Neural progenitor cell (in vitro differentiated cells): ENCODE results near the gene MYO15A. TPM values are rescaled to one million over a fixed set of nuclear protein-coding genes. Genes with fewer than 3 reads are reported as not detected.

Source experiments
- DNase-seq: peaks from one replicate; pipeline ENCODE4 v3.0.0-alpha.2; 2016; ENCODE audit warnings: low spot score
- H2AFZ ChIP-seq: fragments of 200-600 bp; sonication (generic); replicated peaks from 2 replicates; pipeline ENCODE4 v1.6.1; 2016; ENCODE audit warnings: antibody characterized with exemption
- H3F3A ChIP-seq: fragments of 200-600 bp; sonication (generic); 2 replicates; pipeline ENCODE4 v1.6.1; 2016; ENCODE audit warnings: antibody characterized with exemption, low read depth
- H3K27ac ChIP-seq: fragments of 200-600 bp; sonication (generic); 2 replicates; pipeline ENCODE4 v1.5.1; 2016; ENCODE audit warnings: mild to moderate bottlenecking
- H3K27me3 ChIP-seq: fragments of 200-600 bp; sonication (generic); 2 replicates; pipeline ENCODE4 v1.6.1; 2016; ENCODE audit warnings: mild to moderate bottlenecking, moderate library complexity
- H3K36me3 ChIP-seq: fragments of 200-600 bp; sonication (generic); 2 replicates; pipeline ENCODE4 v1.5.1; 2016
- H3K4me1 ChIP-seq: fragments of 200-600 bp; sonication (generic); 2 replicates; pipeline ENCODE4 v1.6.1; 2016; ENCODE audit warnings: mixed run types
- H3K4me2 ChIP-seq: fragments of 200-600 bp; sonication (generic); 2 replicates; pipeline ENCODE4 v1.6.1; 2016
- H3K4me3 ChIP-seq: fragments of 200-600 bp; sonication (generic); 2 replicates; pipeline ENCODE4 v1.5.1; 2016
- H3K79me2 ChIP-seq: fragments of 200-600 bp; sonication (generic); 2 replicates; pipeline ENCODE4 v1.6.1; 2016; ENCODE audit warnings: low read depth
- H3K9ac ChIP-seq: fragments of 200-600 bp; sonication (generic); 2 replicates; pipeline ENCODE4 v1.6.1; 2016
- H3K9me3 ChIP-seq: fragments of 200-600 bp; sonication (generic); 2 replicates; pipeline ENCODE4 v1.5.1; 2016; ENCODE audit warnings: low read depth
- H4K20me1 ChIP-seq: fragments of 200-600 bp; sonication (generic); 2 replicates; pipeline ENCODE4 v1.6.1; 2016; ENCODE audit warnings: low read depth
- H3K27ac Mint-ChIP-seq: 3 replicates; pipeline ENCODE4 v1.8.0; 2021; ENCODE audit warnings: mixed read lengths
- H3K27me3 Mint-ChIP-seq: 2 replicates; pipeline ENCODE4 v1.8.0; 2022; ENCODE audit warnings: low read depth, mild to moderate bottlenecking, inconsistent platforms, moderate library complexity, mixed read lengths; ENCODE audit not compliant: insufficient read depth
- H3K36me3 Mint-ChIP-seq: 3 replicates; pipeline ENCODE4 v1.8.0; 2021; ENCODE audit warnings: mixed read lengths
- H3K4me1 Mint-ChIP-seq: 3 replicates; pipeline ENCODE4 v1.8.0; 2021; ENCODE audit warnings: mixed read lengths
- H3K4me3 Mint-ChIP-seq: 3 replicates; pipeline ENCODE4 v1.8.0; 2021; ENCODE audit warnings: mild to moderate bottlenecking, moderate library complexity, mixed read lengths
- H3K9me3 Mint-ChIP-seq: 3 replicates; pipeline ENCODE4 v1.8.0; 2020; ENCODE audit warnings: mixed read lengths
- EZH2 ChIP-seq: fragments of 200-600 bp; sonication (generic); IDR thresholded peaks from 2 replicates; pipeline ENCODE4 v1.6.1; 2017; ENCODE audit warnings: antibody characterized with exemption, mild to moderate bottlenecking, moderate library complexity
- EZH2phosphoT487 ChIP-seq: fragments of 200-600 bp; sonication (generic); IDR thresholded peaks from 2 replicates; pipeline ENCODE4 v1.6.1; 2017; ENCODE audit warnings: antibody characterized with exemption
- total RNA-seq: library from RNA; depleted of rRNA; stranded (reverse); fragments of >200 nt; gene quantifications from 2 replicates; pipeline ENCODE4 v1.2.3, GENCODE V29; 2015; ENCODE audit warnings: low replicate concordance
- TF ChIP-seq, protein P1 (sequence below): fragments of 200-600 bp; sonication (generic); IDR thresholded peaks from 2 replicates; pipeline ENCODE4 v1.5.1; 2017; ENCODE audit warnings: antibody characterized with exemption, mild to moderate bottlenecking

MYO15A gene
- total RNA-seq, 1 donor from 2014 or later = 1.2 TPM

DNA sequence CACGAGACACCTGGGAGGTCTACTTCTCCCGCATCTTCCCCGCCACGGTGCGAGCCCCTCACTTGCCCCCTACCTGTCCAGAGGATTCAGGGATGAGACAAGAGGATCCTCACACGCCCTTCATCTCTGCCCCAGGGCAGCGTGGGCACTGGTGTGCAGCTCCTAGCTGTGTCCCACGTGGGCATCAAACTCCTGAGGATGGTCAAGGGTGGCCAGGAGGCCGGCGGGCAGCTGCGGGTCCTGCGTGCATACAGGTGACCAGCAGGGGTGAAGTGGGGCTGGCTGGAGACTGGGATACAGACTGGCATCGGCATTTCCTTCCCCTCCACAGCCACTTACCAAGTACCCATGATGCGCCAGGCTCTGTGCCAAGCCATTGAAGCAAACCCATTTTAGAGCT, 46.6 kb downstream of the MYO15A start:
- Histone ChIP-seq H4K20me1 (no peaks in the 10 kb centered on the region), H3K4me1 (peaks cover 14% of the 10 kb centered on the region), H3F3A (peaks cover 19% of the 10 kb centered on the region), H3K36me3 (no peaks in the 10 kb centered on the region), H3K9me3 (no peaks in the 10 kb centered on the region), H3K27ac (no peak overlapping the region), H3K9ac (no peak overlapping the region), H3K4me3 (no peak overlapping the region), H3K79me2 (no peaks in the 10 kb centered on the region), H2AFZ (no peak overlapping the region), H3K27me3 (no peaks in the 10 kb centered on the region), H3K4me2 (no peak overlapping the region)
- Mint-ChIP-seq H3K4me3 (no peak overlapping the region), H3K4me1 (peaks cover 58% of the 10 kb centered on the region), H3K27me3 (peaks cover 4% of the 10 kb centered on the region), H3K9me3 (no peaks in the 10 kb centered on the region), H3K27ac (peak overlapping the region; percentile 74), H3K36me3 (no peaks in the 10 kb centered on the region)
- DNase-seq = no peak
- TF ChIP-seq, protein P1, sequence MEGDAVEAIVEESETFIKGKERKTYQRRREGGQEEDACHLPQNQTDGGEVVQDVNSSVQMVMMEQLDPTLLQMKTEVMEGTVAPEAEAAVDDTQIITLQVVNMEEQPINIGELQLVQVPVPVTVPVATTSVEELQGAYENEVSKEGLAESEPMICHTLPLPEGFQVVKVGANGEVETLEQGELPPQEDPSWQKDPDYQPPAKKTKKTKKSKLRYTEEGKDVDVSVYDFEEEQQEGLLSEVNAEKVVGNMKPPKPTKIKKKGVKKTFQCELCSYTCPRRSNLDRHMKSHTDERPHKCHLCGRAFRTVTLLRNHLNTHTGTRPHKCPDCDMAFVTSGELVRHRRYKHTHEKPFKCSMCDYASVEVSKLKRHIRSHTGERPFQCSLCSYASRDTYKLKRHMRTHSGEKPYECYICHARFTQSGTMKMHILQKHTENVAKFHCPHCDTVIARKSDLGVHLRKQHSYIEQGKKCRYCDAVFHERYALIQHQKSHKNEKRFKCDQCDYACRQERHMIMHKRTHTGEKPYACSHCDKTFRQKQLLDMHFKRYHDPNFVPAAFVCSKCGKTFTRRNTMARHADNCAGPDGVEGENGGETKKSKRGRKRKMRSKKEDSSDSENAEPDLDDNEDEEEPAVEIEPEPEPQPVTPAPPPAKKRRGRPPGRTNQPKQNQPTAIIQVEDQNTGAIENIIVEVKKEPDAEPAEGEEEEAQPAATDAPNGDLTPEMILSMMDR = no peak
- no peak for TF ChIP-seq EZH2phosphoT487

DNA sequence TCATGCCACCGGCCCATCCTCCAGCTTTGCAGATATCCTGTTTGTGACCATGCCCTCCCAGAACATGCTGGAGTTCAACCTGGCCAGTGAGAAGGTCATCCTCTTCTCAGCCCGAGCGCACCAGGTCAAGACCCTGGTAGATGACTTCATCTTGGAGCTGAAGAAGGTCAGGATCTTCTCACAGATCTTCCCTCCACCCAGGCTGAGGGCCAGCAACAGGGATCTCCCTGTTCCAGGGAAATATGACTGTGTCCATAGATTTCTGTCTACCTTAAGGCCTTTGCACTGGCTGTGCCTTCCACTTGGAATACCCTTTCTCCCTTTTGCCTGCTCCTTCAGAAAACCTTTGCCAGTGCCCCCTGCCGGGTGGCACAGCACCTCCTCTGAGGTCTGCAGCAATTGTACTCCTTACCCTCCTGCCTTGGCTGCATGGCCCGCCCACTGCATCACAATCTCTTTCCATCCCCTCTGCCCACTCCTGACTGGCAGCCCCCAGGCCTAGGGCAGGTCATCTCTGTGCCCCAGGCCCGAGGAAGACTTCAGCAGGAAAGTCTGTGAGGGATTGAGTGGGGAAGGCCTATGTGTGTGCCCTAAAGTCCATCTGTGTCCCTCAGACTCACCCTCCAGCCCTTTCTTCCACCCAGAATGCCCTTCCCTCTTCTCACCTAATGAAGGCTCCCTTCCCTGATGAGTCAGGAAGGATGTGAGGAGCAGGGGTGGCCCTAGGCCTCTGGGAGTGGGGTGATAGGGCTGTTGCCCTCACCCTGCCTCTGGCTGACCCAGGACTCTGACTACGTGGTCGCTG, 47.8 kb downstream of the MYO15A start:
- Histone ChIP-seq H2AFZ (no peak overlapping the region), H3K27ac (no peak overlapping the region), H3K79me2 (no peaks in the 10 kb centered on the region), H3K4me1 (peaks cover 14% of the 10 kb centered on the region), H3K9me3 (no peaks in the 10 kb centered on the region), H3K36me3 (no peaks in the 10 kb centered on the region), H3K4me2 (no peak overlapping the region), H3K27me3 (no peaks in the 10 kb centered on the region), H3F3A (peaks cover 19% of the 10 kb centered on the region), H3K4me3 (no peak overlapping the region), H3K9ac (no peak overlapping the region), H4K20me1 (no peaks in the 10 kb centered on the region)
- H3K27ac Mint-ChIP-seq = peak overlapping the region; percentile 57
- peaks cover 9% of the 10 kb centered on the region for H3K27me3 Mint-ChIP-seq
- DNase-seq = no peak
- no peaks in the 10 kb centered on the region for H3K36me3 Mint-ChIP-seq
- H3K9me3 Mint-ChIP-seq = no peaks in the 10 kb centered on the region
- TF ChIP-seq, protein P1 = no peak
- no peak for TF ChIP-seq EZH2
- TF ChIP-seq EZH2phosphoT487 = no peak
- H3K4me3 Mint-ChIP-seq = no peak overlapping the region
- H3K4me1 Mint-ChIP-seq = peaks cover 56% of the 10 kb centered on the region

DNA sequence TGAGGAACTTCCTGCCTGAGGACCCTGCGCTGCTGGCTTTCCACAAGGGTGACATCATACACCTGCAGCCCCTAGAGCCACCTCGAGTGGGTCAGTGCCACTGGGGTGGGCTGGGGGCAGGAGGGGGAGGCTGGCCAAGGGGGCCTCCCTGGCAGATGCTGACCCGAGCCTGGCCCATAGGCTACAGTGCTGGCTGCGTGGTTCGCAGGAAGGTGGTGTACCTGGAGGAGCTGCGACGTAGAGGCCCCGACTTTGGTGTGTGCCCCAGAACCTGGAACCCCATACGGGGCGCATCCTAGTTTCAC, 48.4 kb downstream of the MYO15A start:
- Histone ChIP-seq H3K4me1 (peaks cover 14% of the 10 kb centered on the region), H2AFZ (no peak overlapping the region), H3K4me3 (no peak overlapping the region), H3K79me2 (no peaks in the 10 kb centered on the region), H3F3A (peaks cover 19% of the 10 kb centered on the region), H3K27ac (no peak overlapping the region), H3K27me3 (no peaks in the 10 kb centered on the region), H3K4me2 (no peak overlapping the region), H3K9me3 (no peaks in the 10 kb centered on the region), H4K20me1 (no peaks in the 10 kb centered on the region), H3K36me3 (no peaks in the 10 kb centered on the region), H3K9ac (no peak overlapping the region)
- Mint-ChIP-seq H3K27me3 (peaks cover 9% of the 10 kb centered on the region), H3K27ac (no peak overlapping the region), H3K36me3 (no peaks in the 10 kb centered on the region), H3K4me3 (no peak overlapping the region), H3K4me1 (peaks cover 59% of the 10 kb centered on the region), H3K9me3 (no peaks in the 10 kb centered on the region)
- DNase-seq = no peak
- TF ChIP-seq EZH2 (no peak), EZH2phosphoT487 (no peak)
- TF ChIP-seq, protein P1 = no peak
